ENCODE results near the gene GPX2. TPM values are rescaled to one million over a fixed set of nuclear protein-coding genes. Genes with fewer than 3 reads are reported as not detected.
A peak's percentile ranks its signal among the peaks of the same experiment; 100 is the strongest.
"Not testable (repeated sequence)": the region's sequence is repeated elsewhere in the genome, so short reads cannot be mapped to it uniquely, and the experiment has no call there.

The GPX2 gene
- polyA plus RNA-seq, 4 donors, result 49.2 to 1,000 (median 61.2) TPM

DNA sequence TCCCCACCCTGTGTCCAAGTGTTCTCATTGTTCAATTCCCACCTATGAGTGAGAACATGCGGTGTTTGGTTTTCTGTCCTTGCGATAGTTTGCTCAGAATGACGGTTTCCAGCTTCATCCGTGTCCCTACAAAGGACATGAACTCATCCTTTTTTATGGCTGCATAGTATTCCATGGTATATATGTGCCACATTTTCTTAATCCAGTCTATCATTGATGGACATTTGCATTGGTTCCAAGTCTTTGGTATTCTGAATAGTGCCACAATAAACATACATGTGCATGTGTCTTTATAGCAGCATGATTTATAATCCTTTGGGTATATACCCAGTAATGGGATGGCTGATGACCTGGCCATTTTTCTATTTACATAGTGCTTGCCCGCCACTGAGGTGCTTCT, 29.1 kb downstream of the GPX2 start:
- FAIRE-seq; DNase-seq; H3K9me3 ChIP-seq (ENCODE audit: control insufficient read depth in 2 of 2, insufficient read depth in 1 of 2, low read depth in 1 of 2, low read length in 1 of 2); H3K27me3 ChIP-seq (ENCODE audit: control insufficient read depth in 3 of 3, insufficient read depth in 3 of 3, low read length in 3 of 3); H3K36me3 ChIP-seq (ENCODE audit: control insufficient read depth in 3 of 3, insufficient read depth in 2 of 3, low read depth in 1 of 3, low read length in 3 of 3): not testable (repeated sequence)
- Histone ChIP-seq H3K4me3 (ENCODE audit: low read depth in 1 of 3, low read length in 3 of 3) (peak overlapping the region in 1 of 3 donors; percentile 97), H3K4me1 (ENCODE audit: control insufficient read depth in 3 of 3, insufficient read depth in 2 of 3, low read depth in 1 of 3, low read length in 2 of 3) (peaks cover 4 to 10% (median 8%) of the 10 kb centered on the region in 3 donors), H3K27ac (ENCODE audit: low read depth in 1 of 3, low read length in 2 of 3) (peak overlapping the region in 1 of 3 donors; percentile 86)
- 8 to 60% (median 44%) methylated on average over 1 to 5 of the region's 5 CpGs for WGBS, 3 donors

DNA sequence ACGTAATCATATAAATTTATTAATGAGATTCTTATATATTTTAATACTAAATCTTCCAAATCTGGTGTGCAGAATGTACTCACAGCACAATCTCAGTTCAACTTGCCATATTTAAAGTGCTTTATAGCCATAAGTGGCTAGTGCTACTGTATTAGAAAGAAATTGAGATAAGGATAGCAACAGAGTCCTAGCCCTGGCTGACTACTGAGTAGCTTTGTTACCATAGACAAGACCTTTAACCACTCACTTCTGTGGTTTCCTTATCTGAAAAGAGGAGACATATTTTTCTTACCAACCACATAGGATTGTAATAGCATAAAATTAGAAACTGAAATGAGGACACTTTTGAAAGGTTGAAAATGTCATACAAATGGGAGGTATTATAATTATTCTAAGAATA, 30.3 kb downstream of the GPX2 start:
- 0 to 43% (median 6%) methylated on average over 1 of the region's 1 CpG for WGBS, 3 donors
- DNase-seq, result peak in 1 of 2 donors; percentile 49

DNA sequence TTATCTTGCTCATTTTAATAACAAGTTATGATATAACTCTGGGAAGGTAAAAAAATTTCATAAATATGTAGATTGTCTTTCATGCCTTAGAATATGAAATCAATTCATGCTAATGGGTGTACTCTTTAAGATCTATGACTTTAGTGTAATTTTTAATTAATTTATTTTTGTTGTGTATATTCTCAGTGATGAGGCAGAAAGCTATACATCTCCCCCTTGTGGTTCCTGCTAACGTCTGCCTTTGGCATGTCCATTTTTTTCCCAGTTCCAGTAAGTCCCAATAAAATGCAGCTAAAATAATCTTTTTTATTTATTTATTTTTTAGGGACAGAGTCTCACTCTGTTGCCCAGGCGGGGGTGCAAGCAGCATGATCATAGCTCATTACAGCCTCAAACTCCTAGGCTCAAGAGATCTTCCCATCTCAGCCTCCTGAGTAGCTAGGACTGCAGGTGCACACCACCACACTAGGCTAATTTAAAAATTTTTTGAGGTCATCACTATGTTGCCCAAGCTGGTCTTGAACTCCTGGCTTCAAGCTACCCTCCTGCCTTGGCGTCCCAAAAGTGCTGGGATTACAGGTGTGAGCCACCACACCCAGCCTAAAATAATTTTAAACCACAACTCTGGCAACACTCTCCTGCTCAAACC, 31.6 kb downstream of the GPX2 start:
- Histone ChIP-seq H3K36me3 (ENCODE audit: control insufficient read depth in 3 of 3, insufficient read depth in 2 of 3, low read depth in 1 of 3, low read length in 3 of 3) (no peaks in the 10 kb centered on the region), H3K4me1 (ENCODE audit: control insufficient read depth in 3 of 3, insufficient read depth in 2 of 3, low read depth in 1 of 3, low read length in 2 of 3) (peaks cover 4 to 10% (median 8%) of the 10 kb centered on the region in 3 donors), H3K27ac (ENCODE audit: low read depth in 1 of 3, low read length in 2 of 3) (no peak overlapping the region), H3K27me3 (ENCODE audit: control insufficient read depth in 3 of 3, insufficient read depth in 3 of 3, low read length in 3 of 3) (no peaks in the 10 kb centered on the region), H3K4me3 (ENCODE audit: low read depth in 1 of 3, low read length in 3 of 3) (no peak overlapping the region), H3K9me3 (ENCODE audit: control insufficient read depth in 2 of 2, insufficient read depth in 1 of 2, low read depth in 1 of 2, low read length in 1 of 2) (no peaks in the 10 kb centered on the region)
- FAIRE-seq, result no peak
- 26 to 37% (median 32%) methylated on average over 3 of the region's 3 CpGs for WGBS, 3 donors
- DNase-seq, result peak in 1 of 2 donors; percentile 26

More for the DNA sequence above, 30.3 kb downstream of the GPX2 start:
- Histone ChIP-seq H3K27me3 (ENCODE audit: control insufficient read depth in 3 of 3, insufficient read depth in 3 of 3, low read length in 3 of 3) (no peaks in the 10 kb centered on the region), H3K27ac (ENCODE audit: low read depth in 1 of 3, low read length in 2 of 3) (no peak overlapping the region), H3K4me1 (ENCODE audit: control insufficient read depth in 3 of 3, insufficient read depth in 2 of 3, low read depth in 1 of 3, low read length in 2 of 3) (peaks cover 4 to 10% (median 8%) of the 10 kb centered on the region in 3 donors), H3K36me3 (ENCODE audit: control insufficient read depth in 3 of 3, insufficient read depth in 2 of 3, low read depth in 1 of 3, low read length in 3 of 3) (no peaks in the 10 kb centered on the region), H3K9me3 (ENCODE audit: control insufficient read depth in 2 of 2, insufficient read depth in 1 of 2, low read depth in 1 of 2, low read length in 1 of 2) (no peaks in the 10 kb centered on the region), H3K4me3 (ENCODE audit: low read depth in 1 of 3, low read length in 3 of 3) (no peak overlapping the region)
- FAIRE-seq, result no peak

GRCh38 chr14:64906022-64906421, 36.5 kb downstream of the GPX2 start:
- no peak for FAIRE-seq
- WGBS, 3 donors, result 69 to 75% (median 71%) methylated on average over 6 of the region's 6 CpGs
- no peak overlapping the region for H3K27ac ChIP-seq (ENCODE audit: low read depth in 1 of 3, low read length in 2 of 3)

GRCh38 chr14:64899958-64900357, 42.6 kb downstream of the GPX2 start:
- 28 to 56% (median 43%) methylated on average over 1 of the region's 1 CpG for WGBS, 3 donors
- DNase-seq (no peak), FAIRE-seq (no peak)
- Histone ChIP-seq H3K27ac (ENCODE audit: low read depth in 1 of 3, low read length in 2 of 3) (no peak overlapping the region), H3K36me3 (ENCODE audit: control insufficient read depth in 3 of 3, insufficient read depth in 2 of 3, low read depth in 1 of 3, low read length in 3 of 3) (no peaks in the 10 kb centered on the region), H3K4me1 (ENCODE audit: control insufficient read depth in 3 of 3, insufficient read depth in 2 of 3, low read depth in 1 of 3, low read length in 2 of 3) (no peaks in the 10 kb centered on the region), H3K4me3 (ENCODE audit: low read depth in 1 of 3, low read length in 3 of 3) (no peak overlapping the region), H3K9me3 (ENCODE audit: control insufficient read depth in 2 of 2, insufficient read depth in 1 of 2, low read depth in 1 of 2, low read length in 1 of 2) (no peaks in the 10 kb centered on the region), H3K27me3 (ENCODE audit: control insufficient read depth in 3 of 3, insufficient read depth in 3 of 3, low read length in 3 of 3) (peaks cover 0 to 4% (median 3%) of the 10 kb centered on the region in 3 donors)

More at GRCh38 chr14:64906022-64906421, 36.5 kb downstream of the GPX2 start:
- Histone ChIP-seq H3K9me3 (ENCODE audit: control insufficient read depth in 2 of 2, insufficient read depth in 1 of 2, low read depth in 1 of 2, low read length in 1 of 2) (no peaks in the 10 kb centered on the region), H3K36me3 (ENCODE audit: control insufficient read depth in 3 of 3, insufficient read depth in 2 of 3, low read depth in 1 of 3, low read length in 3 of 3) (no peaks in the 10 kb centered on the region), H3K4me3 (ENCODE audit: low read depth in 1 of 3, low read length in 3 of 3) (no peak overlapping the region), H3K4me1 (ENCODE audit: control insufficient read depth in 3 of 3, insufficient read depth in 2 of 3, low read depth in 1 of 3, low read length in 2 of 3) (no peaks in the 10 kb centered on the region), H3K27me3 (ENCODE audit: control insufficient read depth in 3 of 3, insufficient read depth in 3 of 3, low read length in 3 of 3) (peaks cover 0 to 1% (median 0%) of the 10 kb centered on the region in 3 donors)
- DNase-seq, result no peak

- no peaks in the 10 kb centered on the region for H3K27me3 ChIP-seq (ENCODE audit: control insufficient read depth in 3 of 3, insufficient read depth in 3 of 3, low read length in 3 of 3)
- DNase-seq (peak; percentile 70 to 72), FAIRE-seq (no peak)
- H3K27ac ChIP-seq (ENCODE audit: low read depth in 1 of 3, low read length in 2 of 3), result no peak overlapping the region
- 45 to 47% (median 45%) methylated on average over 2 of the region's 2 CpGs for WGBS, 3 donors
- no peaks in the 10 kb centered on the region for H3K9me3 ChIP-seq (ENCODE audit: control insufficient read depth in 2 of 2, insufficient read depth in 1 of 2, low read depth in 1 of 2, low read length in 1 of 2)
- no peak overlapping the region for H3K4me3 ChIP-seq (ENCODE audit: low read depth in 1 of 3, low read length in 3 of 3)
- H3K4me1 ChIP-seq (ENCODE audit: control insufficient read depth in 3 of 3, insufficient read depth in 2 of 3, low read depth in 1 of 3, low read length in 2 of 3), result no peaks in the 10 kb centered on the region
- H3K36me3 ChIP-seq (ENCODE audit: control insufficient read depth in 3 of 3, insufficient read depth in 2 of 3, low read depth in 1 of 3, low read length in 3 of 3), result no peaks in the 10 kb centered on the region
Measured at GRCh38 chr14:64891839-64892375, 50.6 kb downstream of the GPX2 start.

DNA sequence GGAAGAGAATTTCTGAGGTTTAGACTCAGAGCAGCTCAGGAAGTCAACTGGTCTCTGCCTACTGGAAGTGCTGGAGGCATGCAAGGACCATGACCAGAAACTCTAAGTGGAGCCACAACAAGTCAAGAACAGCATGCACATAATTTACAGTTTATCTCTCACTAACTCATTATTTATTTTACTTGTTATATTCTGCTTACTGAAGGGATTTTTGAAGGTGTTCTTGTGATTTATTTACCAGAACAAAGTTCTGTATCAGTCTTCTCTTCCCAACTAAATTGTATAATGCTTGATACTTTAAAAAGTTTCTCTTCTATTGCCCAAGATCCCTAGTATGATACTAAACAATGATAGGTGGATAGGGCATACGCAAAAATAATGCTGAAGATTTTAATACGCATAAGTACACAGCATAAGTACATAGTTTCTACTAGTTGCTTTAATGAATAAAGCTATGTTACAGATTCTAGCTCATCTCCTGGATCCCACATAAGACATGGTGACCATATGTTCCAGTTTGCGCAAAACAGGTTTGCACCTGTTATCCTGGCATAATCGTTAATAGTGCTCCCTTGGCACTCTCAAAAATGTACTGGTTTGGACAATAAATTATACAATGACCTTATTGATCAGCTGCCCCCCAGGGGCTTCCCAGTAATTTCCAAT, 51.2 kb downstream of the GPX2 start:
- H3K9me3 ChIP-seq (ENCODE audit: control insufficient read depth in 2 of 2, insufficient read depth in 1 of 2, low read depth in 1 of 2, low read length in 1 of 2), result no peaks in the 10 kb centered on the region
- WGBS, 3 donors, result 78 to 88% (median 84%) methylated on average over 4 of the region's 4 CpGs

DNA sequence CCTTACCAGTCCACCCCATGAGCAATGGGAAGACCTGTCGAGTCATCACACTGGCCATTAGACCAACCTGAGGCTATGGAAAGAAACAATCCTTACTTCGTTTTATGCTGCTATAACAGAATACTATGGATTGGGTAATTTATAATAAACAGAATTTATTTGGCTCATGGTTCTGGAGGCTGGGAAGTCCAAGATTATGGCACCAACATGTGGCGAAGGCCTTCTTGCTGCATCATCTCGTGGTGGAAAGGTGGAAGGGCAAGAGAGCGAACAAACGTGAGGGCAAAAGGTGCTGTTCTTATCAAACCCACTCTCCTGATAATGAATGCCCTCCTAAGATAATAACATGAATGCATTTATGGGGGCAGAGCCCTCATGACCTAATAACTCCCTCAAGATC, 53.2 kb downstream of the GPX2 start:
- FAIRE-seq (no peak), DNase-seq (no peak)
- 83 to 89% (median 88%) methylated on average over 6 of the region's 6 CpGs for WGBS, 3 donors
- H3K27me3 ChIP-seq (ENCODE audit: control insufficient read depth in 3 of 3, insufficient read depth in 3 of 3, low read length in 3 of 3), result peaks cover 0 to under 1% (median 0%) of the 10 kb centered on the region in 3 donors
- H3K36me3 ChIP-seq (ENCODE audit: control insufficient read depth in 3 of 3, insufficient read depth in 2 of 3, low read depth in 1 of 3, low read length in 3 of 3), result no peaks in the 10 kb centered on the region
- no peak overlapping the region for H3K27ac ChIP-seq (ENCODE audit: low read depth in 1 of 3, low read length in 2 of 3)
- no peaks in the 10 kb centered on the region for H3K4me1 ChIP-seq (ENCODE audit: control insufficient read depth in 3 of 3, insufficient read depth in 2 of 3, low read depth in 1 of 3, low read length in 2 of 3)
- H3K9me3 ChIP-seq (ENCODE audit: control insufficient read depth in 2 of 2, insufficient read depth in 1 of 2, low read depth in 1 of 2, low read length in 1 of 2), result no peaks in the 10 kb centered on the region
- H3K4me3 ChIP-seq (ENCODE audit: low read depth in 1 of 3, low read length in 3 of 3), result no peak overlapping the region

More for the DNA sequence above, 51.2 kb downstream of the GPX2 start:
- no peaks in the 10 kb centered on the region for H3K27me3 ChIP-seq (ENCODE audit: control insufficient read depth in 3 of 3, insufficient read depth in 3 of 3, low read length in 3 of 3)
- H3K27ac ChIP-seq (ENCODE audit: low read depth in 1 of 3, low read length in 2 of 3), result no peak overlapping the region
- FAIRE-seq (no peak), DNase-seq (no peak)
- no peaks in the 10 kb centered on the region for H3K4me1 ChIP-seq (ENCODE audit: control insufficient read depth in 3 of 3, insufficient read depth in 2 of 3, low read depth in 1 of 3, low read length in 2 of 3)
- H3K36me3 ChIP-seq (ENCODE audit: control insufficient read depth in 3 of 3, insufficient read depth in 2 of 3, low read depth in 1 of 3, low read length in 3 of 3), result no peaks in the 10 kb centered on the region
- no peak overlapping the region for H3K4me3 ChIP-seq (ENCODE audit: low read depth in 1 of 3, low read length in 3 of 3)
